GM19328 (cell line): ENCODE data around the gene ST6GAL2.

ENCODE experiments used
- ATAC-seq: cut with Tn5 transposase; IDR thresholded peaks from one replicate; pipeline ENCODE4 v1.9.1; 2021; ENCODE audit warnings: mild to moderate bottlenecking, moderate library complexity; ENCODE audit not compliant: unreplicated experiment

ST6GAL2 gene, protein sequence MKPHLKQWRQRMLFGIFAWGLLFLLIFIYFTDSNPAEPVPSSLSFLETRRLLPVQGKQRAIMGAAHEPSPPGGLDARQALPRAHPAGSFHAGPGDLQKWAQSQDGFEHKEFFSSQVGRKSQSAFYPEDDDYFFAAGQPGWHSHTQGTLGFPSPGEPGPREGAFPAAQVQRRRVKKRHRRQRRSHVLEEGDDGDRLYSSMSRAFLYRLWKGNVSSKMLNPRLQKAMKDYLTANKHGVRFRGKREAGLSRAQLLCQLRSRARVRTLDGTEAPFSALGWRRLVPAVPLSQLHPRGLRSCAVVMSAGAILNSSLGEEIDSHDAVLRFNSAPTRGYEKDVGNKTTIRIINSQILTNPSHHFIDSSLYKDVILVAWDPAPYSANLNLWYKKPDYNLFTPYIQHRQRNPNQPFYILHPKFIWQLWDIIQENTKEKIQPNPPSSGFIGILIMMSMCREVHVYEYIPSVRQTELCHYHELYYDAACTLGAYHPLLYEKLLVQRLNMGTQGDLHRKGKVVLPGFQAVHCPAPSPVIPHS

GRCh38 chr2:106885971-106886915 lies at the start of gene ST6GAL2:
Gene ST6GAL2, minus strand, starts transcription at chr2:106886167. Its CDS starts 42,190 bp downstream, at chr2:106843977.
- no peak for ATAC-seq

GRCh38 chr2:106932644-106933043 lies 46.7 kb upstream of the ST6GAL2 start:
- ATAC-seq = no peak

DNA sequence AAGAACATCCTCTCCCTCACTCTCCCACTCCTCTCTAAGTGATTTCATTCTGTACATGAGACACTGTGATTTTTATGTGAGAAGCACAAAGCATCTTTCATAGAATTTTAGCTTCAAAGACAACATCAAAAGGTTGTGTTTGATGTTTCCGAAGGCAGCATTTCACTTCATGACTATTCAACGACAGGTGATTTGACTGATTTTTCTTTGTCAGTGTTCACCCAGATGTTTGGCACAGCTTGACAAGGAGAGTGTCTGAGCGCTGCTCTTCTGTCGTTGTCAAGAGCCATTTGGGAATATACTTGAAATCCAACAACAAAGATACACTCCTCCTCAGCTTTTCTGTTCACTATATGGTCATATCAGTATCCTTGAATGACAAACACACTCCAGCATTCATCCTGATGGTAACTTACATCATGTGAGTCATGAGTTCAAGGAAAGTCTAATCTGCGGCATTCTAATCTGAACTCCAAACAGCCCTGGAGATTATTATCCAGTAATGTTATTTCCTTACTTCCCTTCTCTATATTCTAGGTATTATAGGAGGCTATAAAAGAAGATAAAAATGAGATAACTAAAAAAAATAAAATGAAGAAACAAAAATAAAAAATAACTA lies 45.9 kb upstream of the ST6GAL2 start:
- ATAC-seq = no peak

DNA sequence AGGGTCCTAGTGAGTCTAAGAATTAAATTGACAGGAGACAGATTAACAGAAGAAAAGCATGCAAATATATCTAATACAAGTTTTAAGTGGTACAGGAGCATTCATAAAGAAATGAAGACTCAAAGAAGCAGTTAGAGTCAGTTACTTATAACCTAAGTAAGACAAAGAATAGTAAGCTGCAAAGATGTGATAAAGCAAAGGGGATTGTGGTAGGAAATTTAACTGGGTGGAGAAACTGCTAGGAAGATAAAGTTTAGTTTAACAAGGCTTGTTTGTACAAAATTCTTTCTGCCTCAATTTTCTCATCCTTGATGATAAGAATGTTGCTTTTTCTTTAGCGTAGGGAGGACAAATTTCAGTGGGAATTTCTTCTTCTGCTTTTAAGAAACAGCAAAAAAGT lies 35.5 kb upstream of the ST6GAL2 start:
- no peak for ATAC-seq

DNA sequence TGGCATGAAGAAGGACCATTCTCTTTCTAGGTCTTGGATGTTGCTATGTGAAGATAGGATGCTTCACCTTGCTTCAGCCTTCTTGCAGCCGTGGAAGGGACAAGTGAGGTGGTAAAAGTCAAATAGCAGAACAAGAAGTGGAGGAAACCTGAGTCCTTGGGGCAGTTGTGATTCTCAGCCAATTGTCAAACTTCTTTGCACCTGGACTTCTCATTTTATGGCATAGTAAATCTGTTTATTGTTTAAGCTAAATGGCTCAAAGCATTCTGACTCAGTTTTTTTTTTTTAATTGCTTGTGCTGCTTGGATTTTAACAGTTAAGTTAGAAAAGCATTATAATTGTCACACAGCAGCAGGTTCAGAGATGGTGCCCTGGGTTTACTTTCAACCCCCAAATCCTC lies 33.0 kb upstream of the ST6GAL2 start:
- no peak for ATAC-seq

DNA sequence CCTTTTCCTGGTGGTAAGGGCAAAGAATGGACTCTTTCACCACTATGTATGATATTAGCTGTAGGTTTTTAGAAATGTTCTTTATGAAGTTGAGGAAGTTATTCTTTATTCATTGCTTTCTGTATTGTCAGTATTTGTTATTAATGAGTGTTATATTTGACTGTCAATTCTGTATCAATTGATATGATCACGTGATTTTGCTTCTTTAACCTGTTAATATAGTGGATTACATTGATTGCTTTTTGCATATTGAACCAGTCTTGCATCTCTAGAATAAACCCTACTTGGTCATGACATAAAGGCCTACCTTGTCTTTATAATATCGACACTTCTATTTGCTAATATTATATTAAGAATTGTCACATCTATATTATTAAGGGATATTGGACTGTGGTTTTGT lies 18.3 kb upstream of the ST6GAL2 start:
- no peak for ATAC-seq

- ATAC-seq = no peak
Observed at GRCh38 chr2:106899786-106900530, 14.0 kb upstream of the ST6GAL2 start.

GRCh38 chr2:106894545-106894944 lies 8.6 kb upstream of the ST6GAL2 start:
- no peak for ATAC-seq

DNA sequence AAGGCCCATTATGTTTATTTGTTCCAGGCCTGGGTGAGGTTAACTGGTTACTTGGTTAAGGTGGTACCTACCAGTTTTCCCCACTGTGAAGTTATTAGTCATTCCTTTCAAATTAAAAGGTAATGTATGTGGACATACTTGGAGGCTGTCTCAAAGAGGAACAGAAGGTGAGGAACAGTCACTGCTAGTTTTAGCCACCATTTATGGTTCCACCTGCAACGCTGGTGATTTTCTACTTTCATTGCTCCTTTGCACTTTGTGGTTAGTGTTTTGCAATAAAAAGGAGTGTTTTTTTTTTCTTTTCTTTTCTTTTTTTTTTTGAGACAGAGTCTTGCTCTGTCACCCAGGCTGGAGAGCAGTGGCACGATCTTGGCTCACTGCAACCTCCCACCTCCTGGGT lies 6.1 kb upstream of the ST6GAL2 start:
- no peak for ATAC-seq

- no peak for ATAC-seq
Observed at GRCh38 chr2:106890606-106891005, 4.6 kb upstream of the ST6GAL2 start.

DNA sequence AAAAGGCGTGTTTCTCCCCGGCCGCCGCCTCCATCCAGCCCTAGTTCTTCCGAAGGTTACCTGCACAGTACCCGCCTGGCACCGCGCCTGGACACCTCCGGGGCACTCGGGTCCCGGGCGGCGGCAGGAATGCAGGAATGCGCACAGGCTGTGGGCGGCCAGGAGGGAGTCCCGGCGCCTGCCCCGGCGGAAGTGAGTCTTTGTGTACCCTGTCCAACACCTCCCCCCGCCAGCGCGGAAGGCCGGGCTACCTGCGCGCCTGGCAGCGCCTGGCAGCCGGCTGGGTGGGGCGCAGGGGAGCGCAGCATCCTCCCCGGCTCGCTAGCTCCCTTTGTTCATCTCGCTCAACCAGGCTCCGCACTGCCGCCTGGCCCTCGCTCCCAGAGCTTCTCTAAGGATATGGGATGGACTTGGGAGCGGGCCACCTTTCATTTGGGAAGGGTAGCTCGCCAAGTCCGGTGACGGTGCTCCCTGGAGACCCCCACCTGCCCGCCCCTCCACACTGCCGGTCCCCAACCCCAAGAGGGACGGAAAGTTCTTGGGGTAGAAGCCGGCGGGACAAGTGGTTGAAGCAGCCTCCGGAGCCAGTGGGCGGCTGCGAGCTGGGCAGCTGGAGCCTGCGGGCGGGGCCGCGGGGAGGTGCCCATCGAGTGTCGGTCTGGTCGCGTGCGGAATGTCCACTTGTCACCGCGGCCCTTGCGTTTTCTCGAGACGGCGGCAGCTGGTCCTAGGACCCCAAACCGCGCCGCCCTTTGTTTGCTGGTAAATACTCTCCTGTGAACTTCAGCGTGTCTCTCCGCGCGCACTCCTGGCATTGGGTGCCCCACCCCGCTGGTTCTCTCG lies 1.2 kb upstream of the ST6GAL2 start:
- ATAC-seq = no peak

GRCh38 chr2:106885329-106885728 lies 638 bp downstream of the ST6GAL2 start:
- ATAC-seq = no peak

- no peak for ATAC-seq
Observed at GRCh38 chr2:106882673-106883072, 3.3 kb downstream of the ST6GAL2 start.

GRCh38 chr2:106878206-106878605 lies 7.8 kb downstream of the ST6GAL2 start:
- ATAC-seq = no peak

- ATAC-seq = no peak
Observed at GRCh38 chr2:106876699-106877098, 9.3 kb downstream of the ST6GAL2 start.

GRCh38 chr2:106869512-106870275 lies 16.3 kb downstream of the ST6GAL2 start:
- ATAC-seq = no peak

DNA sequence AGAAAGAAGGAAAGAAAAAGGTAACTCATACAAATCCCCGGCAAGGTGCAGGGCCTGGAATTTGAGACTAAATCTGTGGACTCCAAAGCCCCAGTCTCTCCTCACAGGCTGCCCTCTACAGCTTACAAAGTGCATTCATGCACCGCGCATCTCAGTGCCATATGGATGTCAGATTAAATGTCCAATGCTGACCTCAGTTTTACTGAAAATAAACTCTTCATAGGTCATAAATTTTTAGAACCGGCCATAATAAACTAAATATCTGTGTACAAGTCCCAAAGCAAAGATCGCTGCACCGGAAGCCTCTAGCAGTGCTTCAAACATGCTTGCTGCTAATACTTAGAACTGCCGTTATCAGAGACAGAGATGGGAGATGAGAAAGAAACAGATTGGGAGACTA lies 17.7 kb downstream of the ST6GAL2 start:
- ATAC-seq = no peak

DNA sequence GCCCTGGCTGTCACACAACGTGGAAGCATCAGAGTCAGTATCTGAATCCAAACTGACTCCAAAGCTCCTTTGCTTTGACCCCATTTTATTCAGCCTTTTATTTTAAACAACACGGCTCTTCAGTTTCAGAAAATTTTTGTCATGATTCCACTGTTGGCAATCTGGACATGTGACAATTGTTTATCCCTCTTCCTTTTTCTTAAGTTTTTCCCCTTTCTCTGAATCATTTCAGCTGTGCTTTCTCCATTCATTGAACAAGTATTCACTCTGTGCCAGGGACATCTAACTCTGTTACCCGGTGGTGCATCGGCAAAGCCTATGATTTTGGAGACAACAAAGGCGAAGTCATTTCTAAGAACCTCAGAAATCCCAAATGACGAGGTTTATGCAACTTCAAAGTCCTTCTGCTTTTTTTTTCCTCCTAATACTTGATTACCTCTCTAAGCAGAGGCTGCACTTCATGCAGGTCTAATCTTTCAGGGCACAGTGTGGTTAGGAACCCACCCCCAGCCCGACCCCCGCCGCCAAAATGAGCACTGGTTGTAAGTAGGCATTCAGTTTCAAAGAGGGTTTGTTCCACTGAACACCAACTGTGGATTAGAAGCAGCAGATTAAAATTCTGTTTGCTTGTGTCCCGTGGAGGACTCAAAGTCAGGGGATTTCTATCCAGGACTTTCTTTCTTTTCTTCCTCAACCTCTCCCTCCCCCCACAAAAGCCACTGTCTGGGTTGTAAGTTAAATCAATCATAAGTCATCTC lies 18.6 kb downstream of the ST6GAL2 start:
- ATAC-seq = no peak
